Heart left ventricle (tissue), 16 donors: ENCODE results near the gene ZNF570. TPM values are rescaled to one million over a fixed set of nuclear protein-coding genes. Genes with fewer than 3 reads are reported as not detected.

ENCODE experiments used
- ATAC-seq, 4 donors: fragments of 200-7000 bp; cut with Tn5 transposase; one replicate each; pipeline ENCODE4 v1.9.1; 2020 to 2022; ENCODE audit warnings: moderate library complexity in 4 of 4, mild to moderate bottlenecking in 3 of 4, moderate number of reproducible peaks in 1 of 4
- DNase-seq, 5 donors: peaks; one replicate each; pipeline ENCODE4 v3.0.0-alpha.2; 2020
- H3K27ac ChIP-seq, 12 donors: fragments of 200-600 bp; sonication (generic) in 4 of 12; one replicate each; pipeline versions ENCODE4 v1.5.0 to v1.8.0; 2016 to 2022; ENCODE audit warnings: mild to moderate bottlenecking in 2 of 12
- H3K27me3 ChIP-seq, 9 donors: fragments of 200-600 bp; sonication (generic) in 2 of 9; one replicate each; pipeline versions ENCODE4 v1.5.1 to v1.8.0; 2016 to 2022; ENCODE audit warnings: mild to moderate bottlenecking in 3 of 9
- H3K36me3 ChIP-seq, 9 donors: fragments of 200-600 bp; sonication (generic) in 2 of 9; one replicate each; pipeline versions ENCODE4 v1.5.0 to v1.8.0; 2018 to 2022; ENCODE audit warnings: mild to moderate bottlenecking in 2 of 9
- H3K4me1 ChIP-seq, 12 donors: fragments of 200-600 bp; sonication (generic) in 4 of 12; one replicate each; pipeline versions ENCODE4 v1.5.0 to v1.8.0; 2016 to 2022; ENCODE audit warnings: mild to moderate bottlenecking in 3 of 12
- H3K4me3 ChIP-seq, 12 donors: fragments of 200-600 bp; sonication (generic) in 4 of 12; one replicate each; pipeline versions ENCODE4 v1.5.0 to v1.8.0; 2017 to 2022; ENCODE audit warnings: mild to moderate bottlenecking in 9 of 12, moderate library complexity in 4 of 12
- H3K9me3 ChIP-seq, 12 donors: fragments of 200-600 bp; sonication (generic) in 4 of 12; one replicate each; pipeline versions ENCODE4 v1.5.0 to v1.8.0; 2016 to 2022; ENCODE audit warnings: mild to moderate bottlenecking in 1 of 12
- POLR2A ChIP-seq, 2 donors: fragments of 450-650 bp; IDR thresholded peaks; one replicate each; pipeline ENCODE4 v1.6.1; 2017; ENCODE audit warnings: antibody characterized with exemption in 2 of 2, mild to moderate bottlenecking in 2 of 2, moderate library complexity in 2 of 2
- WGBS, 4 donors: extraction: QIAGEN DNeasy Blood & Tissue Kit in 2 of 4; methylation state at CpG; one replicate each; pipeline versions ENCODE4 v1.1.5 to v1.1.7; 2013 to 2018; 5-methylcytosine and 5-hydroxymethylcytosine counted together
- intact Hi-C, 10 donors: fragments of 100-400 bp; cut with DNase I; formaldehyde crosslinking; loops; one replicate each; pipeline versions ENCODE4 v1.11.1 to v1.14.2; 2022
- polyA plus RNA-seq, 2 donors: library from polyadenylated mRNA; stranded (reverse); fragments of 200-250 nt; gene quantifications; one replicate each; pipeline ENCODE4 v1.2.3, GENCODE V29; 2013
- total RNA-seq, 9 donors: library from RNA; depleted of rRNA in 2 of 9; stranded (reverse); fragments of >200 nt in 2 of 9; fragmentation: NEBNext Ultra II Directional in 3 of 9; extraction: Animal tissue kit (Norgen Biotek cat#: 25700) in 3 of 9; gene quantifications; one replicate each; pipeline versions ENCODE4 v1.1.0 to v1.2.4, GENCODE V29; 2016 to 2023
- TF ChIP-seq, protein P1 (sequence below), 12 donors: fragments of 200-600 bp; sonication (generic) in 4 of 12; IDR thresholded peaks; one replicate each; pipeline versions ENCODE4 v1.5.0 to v1.8.0; 2018 to 2022; ENCODE audit warnings: antibody characterized with exemption in 12 of 12, mild to moderate bottlenecking in 5 of 12
- donor health status: ischemic (EF 13 %, LVEDD 7.1; RV severe dilation, severe dysfunction).
- donor health status: healthy with polysubstance abuse.
- donor health status: DM: no; HTN: yes; CAD: no.
- donor health status: DM: no; HTN: no; CAD: no.
- donor health status: ischemic (EF 25% LVEDD 6.9; RV normal size, moderate dysfunction).
- donor health status: ischemic (EF 25% LVEDD 5.7; RV mildly dilated, moderate dysfunction).
- donor health status: healthy.
- donor health status: DM: yes; HTN: yes; CAD: no.
- donor health status: ischemic (EF 35%, LVEDD 5.7; RV mildly dilated, moderate dysfunction).
- donor health status: nonischemic (EF 11% LVEDD 7.7; RV severe dilation, severe dysfunction).
- donor health status: DM: yes; HTN: yes; CAD: no.
- donor health status: PGD.
- donor health status: ischemic (EF 29% LVEDD 5.4; RV normal size, mild dysfunction).
- donor health status: nonischemic (EF 23%, LVEDD 6.1; RV moderate dilation, normal function).

The ZNF570 gene
- total and polyA plus RNA-seq, 11 donors, result 2.6 to 11.4 (median 7.0) TPM

DNA sequence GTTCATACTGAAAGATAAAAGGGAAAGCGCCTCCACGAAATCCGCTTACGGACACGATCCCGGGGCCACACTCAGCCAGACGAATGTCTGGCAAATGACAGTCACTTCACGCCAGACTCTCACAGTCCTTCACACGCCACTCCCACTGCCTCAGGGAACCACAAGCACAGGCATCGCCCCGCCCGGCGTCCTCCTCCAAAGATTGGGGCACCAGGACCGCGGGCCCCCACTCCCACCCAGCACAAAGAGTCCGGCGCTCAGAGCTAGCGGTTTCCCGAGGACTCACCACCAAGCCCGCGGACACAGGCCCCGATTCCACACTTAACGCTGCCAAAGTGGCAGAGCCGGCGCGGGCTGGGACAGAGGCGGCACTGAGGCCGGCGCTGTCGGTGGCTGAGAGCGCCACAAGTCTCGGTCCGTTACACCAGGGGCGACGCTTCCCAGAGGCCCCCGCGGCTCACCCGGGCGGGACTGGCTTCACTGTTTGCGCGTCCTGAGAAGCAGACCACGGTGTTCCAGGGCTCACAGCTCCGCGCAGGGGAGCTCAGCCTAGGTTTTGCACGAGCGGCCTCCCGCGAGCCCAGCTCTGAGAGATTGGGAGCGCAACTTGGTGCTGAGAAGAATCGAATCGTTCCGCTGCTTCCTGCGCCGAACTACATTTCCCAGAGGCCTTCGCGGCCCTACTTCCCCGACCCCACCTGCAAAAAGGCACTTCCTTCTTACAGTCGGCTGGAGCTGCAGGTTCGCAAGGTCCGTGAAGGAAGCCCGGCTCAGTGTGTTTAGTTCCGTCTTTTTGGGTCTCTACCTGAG is 2.2 kb upstream of the ZNF570 start, which contains the start of gene ZNF569:
Gene ZNF569 (minus strand): TSS at position 647 of the 810 bp plus-strand sequence. CDS start 22,523 bp downstream, outside the sequence.
- Histone ChIP-seq H3K36me3 (peaks cover 0 to 43% (median 27%) of the 10 kb centered on the region in 9 donors), H3K4me1 (peaks cover 0 to 32% (median 25%) of the 10 kb centered on the region in 12 donors), H3K27ac (peak within 1 kb of the TSS; percentile 74 to 99 (median 96)), H3K27me3 (no peaks in the 10 kb centered on the region), H3K9me3 (peaks cover 0 to 42% (median 0%) of the 10 kb centered on the region in 12 donors), H3K4me3 (peak within 1 kb of the TSS; percentile 51 to 95 (median 81))
- TF ChIP-seq POLR2A (IDR thresholded peaks at IDR 0.05), result peak in 1 of 2 donors; percentile 46
- TF ChIP-seq, protein P1, sequence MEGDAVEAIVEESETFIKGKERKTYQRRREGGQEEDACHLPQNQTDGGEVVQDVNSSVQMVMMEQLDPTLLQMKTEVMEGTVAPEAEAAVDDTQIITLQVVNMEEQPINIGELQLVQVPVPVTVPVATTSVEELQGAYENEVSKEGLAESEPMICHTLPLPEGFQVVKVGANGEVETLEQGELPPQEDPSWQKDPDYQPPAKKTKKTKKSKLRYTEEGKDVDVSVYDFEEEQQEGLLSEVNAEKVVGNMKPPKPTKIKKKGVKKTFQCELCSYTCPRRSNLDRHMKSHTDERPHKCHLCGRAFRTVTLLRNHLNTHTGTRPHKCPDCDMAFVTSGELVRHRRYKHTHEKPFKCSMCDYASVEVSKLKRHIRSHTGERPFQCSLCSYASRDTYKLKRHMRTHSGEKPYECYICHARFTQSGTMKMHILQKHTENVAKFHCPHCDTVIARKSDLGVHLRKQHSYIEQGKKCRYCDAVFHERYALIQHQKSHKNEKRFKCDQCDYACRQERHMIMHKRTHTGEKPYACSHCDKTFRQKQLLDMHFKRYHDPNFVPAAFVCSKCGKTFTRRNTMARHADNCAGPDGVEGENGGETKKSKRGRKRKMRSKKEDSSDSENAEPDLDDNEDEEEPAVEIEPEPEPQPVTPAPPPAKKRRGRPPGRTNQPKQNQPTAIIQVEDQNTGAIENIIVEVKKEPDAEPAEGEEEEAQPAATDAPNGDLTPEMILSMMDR (IDR thresholded peaks at IDR 0.05), result peak in 1 of 12 donors; percentile 25
- ATAC-seq (peak; percentile 82 to 88 (median 85)), DNase-seq (peak; percentile 90 to 93 (median 92))
- WGBS, 4 donors, result 0 to 1% (median 0%) methylated on average over 38 to 62 of the region's 62 CpGs
- intact Hi-C loops, result loop anchor here in 7 of 10 donors (2.0 to 10.0 kb wide), 15 partner anchors 40 to 550 kb away; partner anchors contain the start of genes ZNF527 (in 5 of the 7), ZNF383 (in 2 of the 7), ZNF793 (in 2 of the 7) and ZFP30 (in 1 of the 7)

DNA sequence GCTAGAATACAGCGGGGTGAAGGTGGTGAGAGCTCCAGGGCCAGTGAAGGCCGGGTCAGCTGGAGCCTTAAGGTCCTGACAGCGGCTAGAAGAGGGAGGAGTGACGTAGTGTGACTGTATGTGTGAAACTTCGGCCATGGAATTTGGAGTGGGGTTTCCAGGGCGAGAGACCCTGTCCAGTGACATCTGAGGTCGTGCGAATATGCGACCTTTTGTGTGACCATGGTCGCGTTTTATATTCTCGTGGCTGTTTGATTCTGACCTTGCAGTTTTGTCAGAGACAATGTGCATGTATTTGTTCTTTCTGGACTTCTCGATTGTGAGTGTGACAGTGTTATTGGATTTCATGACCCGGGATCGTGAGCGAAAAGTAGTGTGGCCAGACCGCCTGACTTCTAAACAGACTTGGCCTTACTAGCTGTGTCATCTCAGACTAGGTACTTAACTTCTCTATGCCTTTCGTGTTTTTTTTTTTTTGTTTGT is 1.5 kb upstream of the ZNF570 start:
- DNase-seq, result no peak
- WGBS, 4 donors, result 32 to 52% (median 40%) methylated on average over 18 of the region's 18 CpGs
- no peaks in the 10 kb centered on the region for H3K27me3 ChIP-seq
- H3K36me3 ChIP-seq, result peaks cover 0 to 42% (median 28%) of the 10 kb centered on the region in 9 donors
- H3K9me3 ChIP-seq, result peaks cover 0 to 41% (median 0%) of the 10 kb centered on the region in 12 donors
- intact Hi-C loops, result loop anchor here in 7 of 10 donors (1.0 to 10.0 kb wide), 17 partner anchors 39 to 550 kb away; partner anchors contain the start of genes ZNF527 (in 6 of the 7), ZNF793 (in 4 of the 7), ZNF383 (in 2 of the 7) and ZFP30 (in 1 of the 7)
- H3K27ac ChIP-seq, result peak overlapping the region; percentile 74 to 99 (median 96)
- peaks cover 0 to 32% (median 25%) of the 10 kb centered on the region in 12 donors for H3K4me1 ChIP-seq
- ATAC-seq, result no peak
- TF ChIP-seq, protein P1 (IDR thresholded peaks at IDR 0.05), result no peak
- TF ChIP-seq POLR2A (IDR thresholded peaks at IDR 0.05), result no peak
- H3K4me3 ChIP-seq, result peak overlapping the region; percentile 51 to 95 (median 81)

DNA sequence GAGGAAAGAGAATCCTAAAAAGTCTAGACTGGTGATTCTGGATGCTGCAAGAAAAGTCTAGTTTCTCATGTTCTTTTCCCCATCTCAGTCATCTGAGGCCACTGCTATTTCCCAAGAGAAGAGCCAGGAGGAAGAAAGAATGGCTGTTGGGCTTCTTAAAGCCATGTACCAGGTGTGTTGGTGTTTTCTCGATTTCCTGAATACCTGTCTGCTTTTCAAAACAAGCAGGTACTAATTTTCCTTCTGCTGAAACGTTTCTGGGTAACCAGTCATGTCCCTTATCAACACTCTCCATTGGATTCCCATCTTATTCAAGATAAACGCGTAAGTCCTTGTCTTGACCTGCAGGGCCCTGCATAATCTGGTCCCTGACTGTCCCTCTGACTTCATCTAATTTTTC is 1.1 kb downstream of the ZNF570 start:
- 74 to 80% (median 77%) methylated on average over 4 of the region's 4 CpGs for WGBS, 4 donors
- intact Hi-C loops, result loop anchor here in 2 of 10 donors (5.0 kb wide), 2 partner anchors 37 to 42 kb away; partner anchors contain the start of gene ZNF793 (in 1 of the 2)
- TF ChIP-seq POLR2A (IDR thresholded peaks at IDR 0.05), result no peak
- TF ChIP-seq, protein P1 (IDR thresholded peaks at IDR 0.05), result no peak

More for the DNA sequence above, 1.1 kb downstream of the ZNF570 start:
- no peak overlapping the region for H3K27ac ChIP-seq
- ATAC-seq (no peak), DNase-seq (no peak)
- H3K4me3 ChIP-seq, result peak overlapping the region in 10 of 12 donors; percentile 75 to 95 (median 80)
- H3K4me1 ChIP-seq, result peaks cover 0 to 32% (median 25%) of the 10 kb centered on the region in 12 donors
- H3K36me3 ChIP-seq, result peaks cover 0 to 30% (median 16%) of the 10 kb centered on the region in 9 donors
- H3K9me3 ChIP-seq, result peaks cover 0 to 43% (median 9%) of the 10 kb centered on the region in 12 donors
- no peaks in the 10 kb centered on the region for H3K27me3 ChIP-seq
